IPS-18a (cell line): ENCODE measurements around the gene KCNAB2.

ENCODE experiments used
- H3K27ac ChIP-seq: one replicate; pipeline ENCODE4 v1.5.1; 2013; ENCODE audit warnings: low read length
- H3K27me3 ChIP-seq: one replicate; pipeline ENCODE4 v1.6.1; 2013; ENCODE audit warnings: mild to moderate bottlenecking, low read length; ENCODE audit not compliant: control insufficient read depth, insufficient read depth
- H3K36me3 ChIP-seq: one replicate; pipeline ENCODE4 v1.6.1; 2013; ENCODE audit warnings: low read depth, low read length; ENCODE audit not compliant: control insufficient read depth
- H3K4me1 ChIP-seq: one replicate; pipeline ENCODE4 v1.6.1; 2013; ENCODE audit warnings: low read depth, low read length; ENCODE audit not compliant: control insufficient read depth
- H3K4me3 ChIP-seq: one replicate; pipeline ENCODE4 v1.5.1; 2013; ENCODE audit warnings: low read length
- H3K9ac ChIP-seq: one replicate; pipeline ENCODE4 v1.6.1; 2013; ENCODE audit warnings: mild to moderate bottlenecking, low read length, moderate library complexity
- H3K9me3 ChIP-seq: one replicate; pipeline ENCODE4 v1.6.1; 2013; ENCODE audit warnings: low read depth, low read length; ENCODE audit not compliant: control insufficient read depth

The KCNAB2 gene

DNA sequence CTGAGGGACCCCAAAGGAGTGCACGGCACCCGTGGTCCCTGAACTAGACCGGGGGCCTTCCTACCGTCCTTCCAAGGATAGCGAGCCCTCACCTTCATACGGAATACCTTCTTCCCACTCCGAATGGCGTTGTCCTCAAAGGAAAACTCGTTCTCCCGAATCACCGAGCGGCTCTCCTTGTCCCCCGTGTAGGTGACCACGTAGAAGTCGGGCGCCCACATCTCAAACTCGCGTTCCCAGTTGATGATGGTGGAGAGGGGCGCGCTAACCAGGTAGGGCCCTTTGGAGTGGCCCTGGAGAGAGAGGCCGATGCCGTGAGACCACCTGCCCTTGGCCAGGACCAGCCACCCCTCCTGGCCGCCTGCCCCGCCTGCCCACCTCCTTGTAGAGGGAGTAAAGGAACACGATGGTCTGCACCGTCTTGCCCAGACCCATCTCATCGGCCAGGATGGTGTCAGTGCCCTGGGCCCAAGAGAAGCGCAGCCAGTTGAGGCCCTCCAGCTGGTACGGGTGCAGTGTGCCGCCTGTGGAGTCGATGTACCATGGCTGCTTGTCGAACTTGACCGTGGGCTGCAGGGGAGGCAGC, 96.4 kb downstream of the KCNAB2 start:
- no peak overlapping the region for H3K4me3 ChIP-seq
- no peaks in the 10 kb centered on the region for H3K27me3 ChIP-seq
- no peak overlapping the region for H3K9ac ChIP-seq
- no peaks in the 10 kb centered on the region for H3K4me1 ChIP-seq
- no peaks in the 10 kb centered on the region for H3K9me3 ChIP-seq
- no peak overlapping the region for H3K27ac ChIP-seq
- H3K36me3 ChIP-seq, result no peaks in the 10 kb centered on the region

DNA sequence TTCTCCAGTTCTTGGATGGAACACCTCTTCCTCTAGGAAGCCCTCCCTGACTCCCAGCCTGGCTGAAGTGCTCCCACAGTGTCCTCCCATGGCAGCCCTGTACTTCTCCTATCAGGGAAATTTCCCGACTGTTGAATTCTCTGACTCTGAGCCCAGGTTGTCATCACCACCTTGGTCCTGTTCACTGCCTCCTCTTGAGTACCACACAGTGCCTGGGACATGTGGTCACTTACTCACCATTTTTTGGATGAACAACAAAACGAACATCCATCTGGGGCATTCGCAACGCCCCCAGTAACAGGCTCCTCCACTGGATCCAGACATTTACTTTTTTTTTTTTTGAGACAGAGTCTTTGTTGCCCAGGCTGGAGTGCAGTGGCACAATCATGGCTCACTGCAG, 97.0 kb downstream of the KCNAB2 start:
- Histone ChIP-seq H3K27me3 (peaks cover 5% of the 10 kb centered on the region), H3K4me1 (no peaks in the 10 kb centered on the region), H3K9me3 (no peaks in the 10 kb centered on the region), H3K9ac (no peak overlapping the region), H3K4me3 (no peak overlapping the region), H3K36me3 (no peaks in the 10 kb centered on the region), H3K27ac (no peak overlapping the region)

DNA sequence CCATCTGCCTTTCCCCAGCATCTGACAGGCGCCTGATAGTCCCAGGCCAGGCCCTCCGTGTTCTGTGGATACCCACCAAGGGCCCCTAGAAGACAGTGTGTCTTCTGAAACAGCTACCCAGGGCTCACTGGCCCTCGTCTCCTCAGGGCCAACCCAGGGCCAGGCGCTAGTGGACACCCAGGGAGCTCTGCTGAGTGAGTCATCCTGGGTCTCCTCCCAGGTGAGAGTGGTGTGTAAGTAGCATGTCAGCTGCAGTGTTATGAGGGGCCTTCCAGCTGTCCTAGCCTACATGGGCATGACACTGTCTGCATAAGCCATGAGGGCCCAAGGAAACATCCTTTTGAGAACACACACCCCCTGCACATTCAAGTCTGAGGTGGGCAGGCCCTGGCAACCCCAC, 97.7 kb downstream of the KCNAB2 start:
- H3K27me3 ChIP-seq, result peaks cover 12% of the 10 kb centered on the region
- H3K9ac ChIP-seq, result no peak overlapping the region
- H3K4me3 ChIP-seq, result no peak overlapping the region

DNA sequence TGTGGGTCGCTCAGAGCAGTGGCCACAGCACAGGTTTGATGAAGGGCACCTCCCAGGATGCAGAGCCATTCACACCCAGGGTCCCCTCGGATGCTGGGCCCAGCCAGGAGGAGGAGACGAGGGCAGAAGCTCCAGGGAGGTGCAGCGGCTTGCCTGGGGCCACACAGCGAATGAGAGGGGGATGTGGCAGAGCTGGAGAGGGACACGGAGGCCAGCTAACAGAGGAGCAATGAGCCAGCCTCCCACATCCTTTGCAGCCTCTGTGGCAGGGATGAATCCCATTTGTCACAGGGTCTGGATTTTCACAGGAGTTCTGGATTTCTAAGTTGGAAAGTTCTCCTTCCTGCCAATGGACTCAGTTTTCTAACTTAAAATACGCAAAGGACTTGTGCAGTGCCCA, 98.5 kb downstream of the KCNAB2 start:
- H3K36me3 ChIP-seq, result no peaks in the 10 kb centered on the region
- no peak overlapping the region for H3K4me3 ChIP-seq
- no peak overlapping the region for H3K9ac ChIP-seq
- no peak overlapping the region for H3K27ac ChIP-seq
- no peaks in the 10 kb centered on the region for H3K4me1 ChIP-seq
- peaks cover 17% of the 10 kb centered on the region for H3K27me3 ChIP-seq
- H3K9me3 ChIP-seq, result no peaks in the 10 kb centered on the region

More for the DNA sequence above, 97.7 kb downstream of the KCNAB2 start:
- H3K27ac ChIP-seq, result no peak overlapping the region
- no peaks in the 10 kb centered on the region for H3K36me3 ChIP-seq
- no peaks in the 10 kb centered on the region for H3K9me3 ChIP-seq
- no peaks in the 10 kb centered on the region for H3K4me1 ChIP-seq

DNA sequence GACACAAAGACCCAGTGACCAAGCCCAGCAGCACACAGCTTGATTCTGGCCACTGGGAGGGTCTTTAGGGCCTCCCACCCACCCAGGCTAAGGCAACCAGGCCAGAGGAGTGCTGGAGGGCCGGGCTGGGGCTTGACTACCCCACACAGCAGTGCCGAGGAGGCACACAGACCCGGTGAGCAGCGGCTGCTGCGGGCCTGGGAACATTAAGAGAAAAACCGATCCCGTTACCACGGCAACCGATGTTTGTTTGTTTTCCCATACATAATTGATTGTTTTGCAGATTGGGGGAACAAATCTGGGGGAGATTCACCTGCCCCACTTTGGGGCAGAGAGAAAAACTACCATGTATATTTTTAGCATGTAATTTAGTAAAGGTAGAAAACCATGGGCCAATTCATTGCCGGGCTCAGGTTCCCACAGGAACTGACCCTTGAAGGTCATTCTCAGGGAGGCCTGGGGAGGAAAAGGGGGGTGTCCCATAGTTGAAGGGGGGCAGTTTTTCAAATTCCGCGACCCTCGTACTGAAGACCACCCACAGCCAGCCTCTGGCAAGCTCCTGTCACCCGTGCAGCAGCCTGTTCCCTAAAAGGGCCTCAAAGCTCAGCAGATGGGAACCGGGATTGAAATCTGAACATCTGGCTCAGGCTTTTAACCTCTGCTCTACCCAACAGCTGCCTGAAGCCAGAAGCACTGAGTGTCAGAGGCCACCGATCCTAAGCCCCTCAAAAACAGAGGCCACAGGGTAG, 99.1 kb downstream of the KCNAB2 start:
- H3K4me3 ChIP-seq, result no peak overlapping the region
- no peak overlapping the region for H3K9ac ChIP-seq
- H3K4me1 ChIP-seq, result no peaks in the 10 kb centered on the region
- no peak overlapping the region for H3K27ac ChIP-seq
- H3K27me3 ChIP-seq, result peaks cover 24% of the 10 kb centered on the region
- H3K9me3 ChIP-seq, result no peaks in the 10 kb centered on the region
- H3K36me3 ChIP-seq, result no peaks in the 10 kb centered on the region

DNA sequence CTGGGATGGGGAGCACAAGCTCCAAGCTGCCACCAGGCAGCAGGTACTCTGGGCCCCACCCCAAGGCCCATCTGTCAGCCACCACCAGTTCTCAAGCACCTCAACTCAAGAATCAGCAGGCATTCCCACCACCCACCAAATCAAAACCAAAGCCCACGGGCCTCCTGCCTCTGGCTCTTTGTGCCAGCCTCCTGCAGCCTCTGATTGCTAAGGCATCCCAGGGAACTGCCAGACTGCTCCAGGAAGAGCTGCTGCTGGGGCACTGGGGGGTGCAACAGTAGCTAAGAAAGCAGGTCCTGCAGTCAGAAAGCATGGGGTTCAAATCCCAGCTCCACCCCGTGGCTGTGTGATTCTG, 99.7 kb downstream of the KCNAB2 start:
- peaks cover 25% of the 10 kb centered on the region for H3K27me3 ChIP-seq
- H3K4me3 ChIP-seq, result no peak overlapping the region
- no peak overlapping the region for H3K9ac ChIP-seq
- H3K9me3 ChIP-seq, result no peaks in the 10 kb centered on the region
- H3K27ac ChIP-seq, result no peak overlapping the region
- H3K36me3 ChIP-seq, result no peaks in the 10 kb centered on the region
- no peaks in the 10 kb centered on the region for H3K4me1 ChIP-seq

DNA sequence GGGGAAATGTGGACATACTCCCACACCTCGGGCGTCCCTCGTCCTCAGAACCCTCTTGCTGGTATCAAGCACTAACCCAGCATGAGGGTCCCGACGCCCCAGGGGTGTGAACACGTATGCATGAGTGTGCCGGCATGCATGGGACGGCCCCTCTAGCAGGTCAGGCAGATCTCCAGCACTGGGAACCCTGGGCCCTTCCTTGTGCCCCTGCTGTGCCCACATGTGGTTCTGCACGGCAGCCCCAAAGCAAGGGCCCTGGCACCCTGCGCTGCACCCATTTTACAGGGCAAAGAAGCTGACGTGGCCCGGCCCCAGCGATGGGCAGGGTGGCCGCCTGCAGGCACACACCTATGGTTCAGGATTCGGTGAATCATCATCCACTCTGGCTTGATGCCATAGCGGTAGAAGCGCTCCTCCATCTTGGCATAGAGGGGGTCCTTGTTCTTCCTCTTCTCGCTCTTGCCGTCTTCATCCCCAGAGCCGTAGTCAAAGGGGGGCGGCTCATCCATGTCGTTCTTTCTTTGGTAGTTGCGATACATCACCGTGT, 100.2 kb downstream of the KCNAB2 start:
- Histone ChIP-seq H3K4me3 (no peak overlapping the region), H3K27me3 (peaks cover 25% of the 10 kb centered on the region), H3K27ac (no peak overlapping the region), H3K4me1 (no peaks in the 10 kb centered on the region), H3K36me3 (no peaks in the 10 kb centered on the region), H3K9ac (no peak overlapping the region), H3K9me3 (no peaks in the 10 kb centered on the region)

DNA sequence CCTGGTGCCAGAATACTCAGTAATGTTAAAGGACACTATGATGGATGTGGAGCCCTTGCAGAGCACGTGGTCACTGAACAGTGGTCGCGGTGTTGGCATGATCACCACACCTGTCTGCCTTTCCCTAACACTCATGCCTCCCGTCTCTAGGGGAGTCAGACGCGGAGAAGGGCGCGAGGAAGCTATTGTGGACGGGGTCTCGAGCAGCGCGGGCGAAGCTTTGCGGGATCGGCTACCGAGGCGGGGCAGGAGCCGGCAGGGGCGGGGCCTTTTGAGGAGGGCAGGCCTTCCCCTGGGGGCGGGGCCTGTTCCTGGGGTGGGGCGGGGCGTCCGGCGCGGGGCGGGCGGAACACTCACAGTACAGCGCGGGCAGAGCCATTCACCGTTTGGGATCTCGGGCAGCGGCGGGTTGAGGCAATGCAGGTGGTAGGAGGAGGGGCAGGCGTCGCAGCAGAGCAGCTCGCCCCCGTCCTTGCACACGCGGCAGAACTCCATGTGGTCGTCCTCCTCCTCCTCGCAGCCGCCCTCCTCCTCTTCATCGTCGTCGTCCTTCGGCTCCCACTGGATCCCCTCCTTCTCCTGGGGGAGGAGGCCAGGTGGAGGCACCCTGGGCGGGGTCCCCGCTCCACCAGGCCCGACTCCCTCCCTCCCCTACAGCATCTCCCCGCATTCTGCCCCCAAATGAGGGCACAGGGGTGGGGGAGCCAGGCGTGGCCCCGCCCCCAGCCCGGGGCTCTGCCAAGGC, 103.0 kb downstream of the KCNAB2 start:
- no peaks in the 10 kb centered on the region for H3K36me3 ChIP-seq
- H3K27me3 ChIP-seq, result peaks cover 25% of the 10 kb centered on the region
- H3K9me3 ChIP-seq, result no peaks in the 10 kb centered on the region
- no peak overlapping the region for H3K9ac ChIP-seq
- no peak overlapping the region for H3K27ac ChIP-seq
- no peaks in the 10 kb centered on the region for H3K4me1 ChIP-seq
- H3K4me3 ChIP-seq, result peak overlapping the region; percentile 39

DNA sequence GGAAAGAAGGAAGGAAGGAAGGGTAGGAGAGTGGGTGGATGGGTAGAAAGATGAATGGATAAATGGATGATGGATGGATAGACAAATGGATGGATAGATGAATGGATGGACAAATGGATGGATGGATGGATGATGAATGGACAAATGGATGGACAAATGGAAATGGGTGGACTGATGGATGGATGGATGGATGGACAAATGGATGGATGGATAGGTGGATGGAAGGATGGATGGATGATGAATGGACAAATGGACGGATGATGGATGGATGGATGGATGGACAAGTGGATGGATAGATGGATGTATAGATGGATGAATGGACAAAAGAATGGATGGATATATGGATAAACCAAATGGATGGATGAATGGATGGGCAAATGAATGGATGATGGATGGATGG, 103.9 kb downstream of the KCNAB2 start:
- no peak overlapping the region for H3K27ac ChIP-seq
- no peaks in the 10 kb centered on the region for H3K4me1 ChIP-seq
- H3K4me3 ChIP-seq, result no peak overlapping the region
- H3K9me3 ChIP-seq, result no peaks in the 10 kb centered on the region
- H3K9ac ChIP-seq, result no peak overlapping the region
- peaks cover 25% of the 10 kb centered on the region for H3K27me3 ChIP-seq
- H3K36me3 ChIP-seq, result no peaks in the 10 kb centered on the region

DNA sequence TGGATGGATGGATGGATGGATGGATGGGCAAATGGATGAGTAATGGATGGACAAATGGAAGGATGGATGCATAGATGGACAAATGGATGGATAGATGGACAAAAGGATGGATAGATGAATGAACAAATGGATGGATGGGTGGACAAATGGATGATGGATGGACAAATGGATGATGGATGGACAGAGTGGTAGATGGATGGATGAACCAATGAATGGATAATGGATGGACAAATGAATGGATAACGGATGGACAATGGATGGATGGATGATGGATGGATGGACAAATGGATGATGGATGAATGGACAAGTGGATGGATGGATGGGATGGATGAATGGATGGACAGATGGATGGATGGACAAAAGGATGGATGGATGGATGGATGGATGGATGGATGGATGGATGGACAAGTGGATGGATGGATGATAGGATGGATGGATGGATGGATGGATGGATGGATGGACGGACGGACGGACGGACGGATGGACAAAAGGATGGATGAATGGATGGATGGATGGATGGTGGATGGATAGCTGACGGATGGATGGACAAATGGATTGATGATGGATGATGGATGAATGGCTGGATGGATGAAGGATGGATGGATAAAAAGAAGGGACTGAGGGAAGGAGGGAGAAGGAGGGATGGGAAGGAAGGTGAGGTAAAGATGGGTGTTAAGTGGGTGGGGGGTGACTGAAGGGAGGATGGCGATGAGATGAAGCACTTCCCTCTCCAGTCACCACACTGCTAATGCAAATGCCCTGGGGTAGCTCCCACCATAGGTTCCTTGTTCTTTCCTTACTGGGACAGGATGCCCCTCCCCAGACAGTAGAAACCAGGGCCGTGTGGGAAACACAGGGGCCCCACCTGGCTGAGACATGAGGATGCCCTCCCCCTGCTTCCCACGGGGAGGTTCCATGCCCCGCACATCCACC, 104.6 kb downstream of the KCNAB2 start:
- no peak overlapping the region for H3K9ac ChIP-seq
- no peaks in the 10 kb centered on the region for H3K36me3 ChIP-seq
- no peaks in the 10 kb centered on the region for H3K9me3 ChIP-seq
- no peak overlapping the region for H3K27ac ChIP-seq
- H3K4me3 ChIP-seq, result no peak overlapping the region
- peaks cover 25% of the 10 kb centered on the region for H3K27me3 ChIP-seq
- no peaks in the 10 kb centered on the region for H3K4me1 ChIP-seq
